Amygdala (tissue), 56 donors: ENCODE data around the gene BMS1.
A peak's percentile ranks its signal among the peaks of the same experiment; 100 is the strongest.
"Not testable (repeated sequence)": the region's sequence is repeated elsewhere in the genome, so short reads cannot be mapped to it uniquely, and the experiment has no call there.

ENCODE experiments used
- DNase-seq, 56 donors: peaks; one replicate each; lab custom pipeline; 2025; lab: John Stamatoyannopoulos, UW

Gene BMS1, protein sequence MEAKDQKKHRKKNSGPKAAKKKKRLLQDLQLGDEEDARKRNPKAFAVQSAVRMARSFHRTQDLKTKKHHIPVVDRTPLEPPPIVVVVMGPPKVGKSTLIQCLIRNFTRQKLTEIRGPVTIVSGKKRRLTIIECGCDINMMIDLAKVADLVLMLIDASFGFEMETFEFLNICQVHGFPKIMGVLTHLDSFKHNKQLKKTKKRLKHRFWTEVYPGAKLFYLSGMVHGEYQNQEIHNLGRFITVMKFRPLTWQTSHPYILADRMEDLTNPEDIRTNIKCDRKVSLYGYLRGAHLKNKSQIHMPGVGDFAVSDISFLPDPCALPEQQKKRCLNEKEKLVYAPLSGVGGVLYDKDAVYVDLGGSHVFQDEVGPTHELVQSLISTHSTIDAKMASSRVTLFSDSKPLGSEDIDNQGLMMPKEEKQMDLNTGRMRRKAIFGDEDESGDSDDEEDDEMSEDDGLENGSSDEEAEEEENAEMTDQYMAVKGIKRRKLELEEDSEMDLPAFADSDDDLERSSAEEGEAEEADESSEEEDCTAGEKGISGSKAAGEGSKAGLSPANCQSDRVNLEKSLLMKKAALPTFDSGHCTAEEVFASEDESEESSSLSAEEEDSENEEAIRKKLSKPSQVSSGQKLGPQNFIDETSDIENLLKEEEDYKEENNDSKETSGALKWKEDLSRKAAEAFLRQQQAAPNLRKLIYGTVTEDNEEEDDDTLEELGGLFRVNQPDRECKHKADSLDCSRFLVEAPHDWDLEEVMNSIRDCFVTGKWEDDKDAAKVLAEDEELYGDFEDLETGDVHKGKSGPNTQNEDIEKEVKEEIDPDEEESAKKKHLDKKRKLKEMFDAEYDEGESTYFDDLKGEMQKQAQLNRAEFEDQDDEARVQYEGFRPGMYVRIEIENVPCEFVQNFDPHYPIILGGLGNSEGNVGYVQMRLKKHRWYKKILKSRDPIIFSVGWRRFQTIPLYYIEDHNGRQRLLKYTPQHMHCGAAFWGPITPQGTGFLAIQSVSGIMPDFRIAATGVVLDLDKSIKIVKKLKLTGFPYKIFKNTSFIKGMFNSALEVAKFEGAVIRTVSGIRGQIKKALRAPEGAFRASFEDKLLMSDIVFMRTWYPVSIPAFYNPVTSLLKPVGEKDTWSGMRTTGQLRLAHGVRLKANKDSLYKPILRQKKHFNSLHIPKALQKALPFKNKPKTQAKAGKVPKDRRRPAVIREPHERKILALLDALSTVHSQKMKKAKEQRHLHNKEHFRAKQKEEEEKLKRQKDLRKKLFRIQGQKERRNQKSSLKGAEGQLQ

DNA sequence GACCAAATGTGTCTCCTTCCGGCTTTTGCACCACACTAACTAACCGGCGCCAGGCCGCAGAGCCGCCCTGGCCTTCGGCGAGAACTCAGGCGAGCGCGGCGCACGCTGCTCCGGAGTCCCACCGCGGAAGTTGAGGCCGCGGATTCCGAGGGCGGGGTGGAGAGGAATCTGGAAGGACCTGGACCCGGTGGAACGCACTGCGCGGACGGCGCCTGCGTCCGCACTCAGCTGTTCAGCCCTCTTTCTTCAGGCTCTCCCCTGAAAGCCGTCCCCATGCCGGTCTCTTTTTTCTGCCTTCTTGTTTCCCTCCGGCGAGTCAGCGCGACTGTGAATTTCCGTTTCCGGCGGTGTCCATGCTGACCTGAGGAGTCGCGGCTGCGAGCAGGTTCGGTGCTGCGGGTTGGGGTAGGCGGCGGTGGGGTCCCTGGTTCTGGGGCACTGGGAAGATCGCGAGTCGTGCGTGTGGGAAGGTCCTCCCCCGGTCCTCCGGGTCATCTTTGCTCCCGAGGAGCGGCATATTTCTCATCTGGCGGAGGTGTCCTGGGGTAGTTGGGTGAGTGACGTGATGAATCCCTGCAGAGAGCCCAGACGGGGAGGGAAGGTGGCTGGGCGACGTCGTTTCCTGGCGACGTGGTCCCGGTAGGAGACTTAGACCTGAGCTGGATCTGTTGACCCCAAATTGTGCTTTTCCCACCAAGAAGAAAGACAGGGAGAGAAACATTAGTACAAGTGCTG is at the start of gene BMS1:
Gene BMS1, plus strand, starts transcription at position 350 of the 735 bp plus-strand sequence. CDS start 1,600 bp downstream, outside the sequence.
- DNase-seq: peak; percentile 51 to 95 (median 86)

DNA sequence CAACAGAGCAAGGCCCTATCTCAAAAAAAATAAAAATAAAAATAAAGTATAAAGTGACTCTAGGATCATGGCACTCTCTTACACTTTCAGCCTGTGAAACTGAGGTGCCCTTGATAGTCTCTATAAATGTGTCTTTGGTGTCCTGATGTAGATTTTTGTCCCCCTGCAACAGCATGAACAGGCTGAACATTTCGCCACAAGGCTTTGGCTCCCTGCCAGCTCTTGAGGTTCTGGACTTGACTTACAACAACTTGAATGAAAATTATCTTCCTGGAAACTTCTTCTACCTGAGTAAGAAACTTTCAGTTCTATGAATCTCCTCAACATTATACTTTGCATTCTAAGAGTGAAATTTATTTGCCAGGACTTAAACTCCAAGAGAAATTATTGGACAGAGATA is 48.1 kb upstream of the BMS1 start:
- no peak for DNase-seq

DNA sequence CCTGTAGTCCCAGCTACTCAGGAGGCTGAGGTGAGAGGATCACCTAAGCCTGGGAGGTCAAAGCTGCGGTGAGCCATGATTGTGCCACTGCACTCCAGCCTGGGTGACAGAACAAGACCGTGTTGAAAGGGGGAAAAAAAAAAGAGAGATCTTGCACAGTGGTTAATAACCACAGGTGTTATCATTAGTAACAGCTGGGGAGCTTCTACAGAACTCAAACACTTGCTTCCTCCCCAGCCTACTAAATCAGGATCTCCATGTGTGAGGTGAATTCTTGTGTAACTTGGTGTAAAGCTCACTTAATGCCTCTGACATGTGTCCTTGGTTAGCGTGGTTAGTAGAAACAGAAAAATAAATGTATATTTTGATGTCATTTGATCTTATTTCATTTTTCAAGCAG is 43.9 kb upstream of the BMS1 start:
- no peak for DNase-seq

DNA sequence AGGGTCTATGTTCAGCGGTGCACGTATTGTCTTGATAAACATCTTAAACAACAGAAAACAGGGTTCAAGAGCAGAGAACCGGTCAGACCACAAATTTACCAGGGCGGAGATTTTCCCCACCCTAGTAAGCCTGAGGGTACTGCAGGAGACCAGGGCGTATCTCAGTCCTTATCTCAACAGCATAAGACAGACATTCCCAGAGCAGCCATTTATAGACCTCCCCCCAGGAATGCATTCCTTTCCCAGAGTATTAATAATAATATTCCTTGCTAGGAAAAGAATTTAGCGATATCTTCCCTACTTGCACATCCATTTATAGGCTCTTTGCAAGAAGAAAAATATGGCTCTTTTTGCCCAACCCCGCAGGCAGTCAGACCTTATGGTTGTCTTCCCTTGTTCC is 41.1 kb upstream of the BMS1 start:
- DNase-seq: not testable (repeated sequence)

DNA sequence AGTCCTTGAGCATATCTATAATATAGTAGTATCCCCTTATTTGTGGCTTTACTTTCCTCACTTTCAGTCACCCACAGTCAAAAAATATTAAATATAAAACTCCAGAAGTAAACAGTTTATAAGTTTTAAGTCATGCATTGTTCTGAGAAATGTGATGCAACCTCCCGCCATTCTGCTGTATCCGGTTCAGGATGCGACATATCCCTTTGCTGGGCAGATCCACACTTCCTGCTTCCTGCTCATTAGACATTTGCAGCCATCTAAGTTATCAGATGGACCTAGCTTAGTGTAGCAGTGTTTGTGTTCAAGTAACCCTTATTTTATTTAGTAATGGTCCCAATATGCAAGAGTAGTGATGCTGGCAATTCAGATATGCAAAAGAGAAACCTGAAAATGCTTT is 38.9 kb upstream of the BMS1 start:
- no peak for DNase-seq

DNA sequence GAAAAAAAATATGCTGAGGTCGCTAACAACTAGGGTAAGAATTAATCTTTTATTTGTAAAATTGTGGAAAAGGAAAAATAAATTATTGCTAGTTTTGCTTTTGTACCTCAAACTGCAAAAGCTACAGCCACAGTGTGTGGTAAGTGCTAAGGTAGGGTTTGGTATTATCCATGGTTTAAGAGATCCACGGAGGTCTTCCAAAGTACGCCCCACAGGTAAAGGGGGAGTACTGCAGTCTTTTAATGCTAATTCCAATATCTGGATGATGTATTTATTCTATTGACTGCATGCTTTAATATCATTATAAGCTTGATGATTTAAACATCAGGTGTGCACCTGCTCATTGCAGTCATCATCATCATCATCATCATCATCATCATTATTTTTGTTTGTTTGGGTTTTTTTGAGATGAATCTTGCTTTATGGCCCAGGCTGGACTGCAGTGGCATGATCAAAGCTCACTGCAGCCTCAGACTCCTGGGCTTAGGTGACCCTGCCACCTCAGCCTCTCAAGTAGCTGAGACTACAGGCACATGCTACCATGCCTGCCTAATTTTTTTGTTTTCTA is 38.4 kb upstream of the BMS1 start:
- DNase-seq: no peak

DNA sequence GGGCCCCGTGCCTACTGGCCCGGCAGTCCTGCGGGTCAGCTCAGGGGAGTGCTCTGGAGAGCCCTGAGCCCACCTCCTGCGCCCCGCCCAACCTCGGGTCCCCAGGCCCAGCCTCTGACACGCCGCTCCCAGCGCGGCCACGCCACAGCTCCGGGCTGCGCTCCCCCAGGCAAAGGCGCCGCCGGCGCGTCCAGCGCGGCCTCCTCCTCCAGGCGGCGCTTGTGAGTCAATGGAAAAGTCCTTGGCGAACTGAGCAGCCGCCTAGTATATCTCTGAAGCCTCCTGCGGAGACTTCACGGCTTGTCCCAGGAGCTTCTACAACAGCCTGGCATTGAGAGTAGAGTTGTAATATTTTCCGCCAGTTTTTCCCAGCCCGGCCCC is 29.5 kb upstream of the BMS1 start:
- DNase-seq: peak in 35 of 56 donors; percentile 4 to 74 (median 23)

DNA sequence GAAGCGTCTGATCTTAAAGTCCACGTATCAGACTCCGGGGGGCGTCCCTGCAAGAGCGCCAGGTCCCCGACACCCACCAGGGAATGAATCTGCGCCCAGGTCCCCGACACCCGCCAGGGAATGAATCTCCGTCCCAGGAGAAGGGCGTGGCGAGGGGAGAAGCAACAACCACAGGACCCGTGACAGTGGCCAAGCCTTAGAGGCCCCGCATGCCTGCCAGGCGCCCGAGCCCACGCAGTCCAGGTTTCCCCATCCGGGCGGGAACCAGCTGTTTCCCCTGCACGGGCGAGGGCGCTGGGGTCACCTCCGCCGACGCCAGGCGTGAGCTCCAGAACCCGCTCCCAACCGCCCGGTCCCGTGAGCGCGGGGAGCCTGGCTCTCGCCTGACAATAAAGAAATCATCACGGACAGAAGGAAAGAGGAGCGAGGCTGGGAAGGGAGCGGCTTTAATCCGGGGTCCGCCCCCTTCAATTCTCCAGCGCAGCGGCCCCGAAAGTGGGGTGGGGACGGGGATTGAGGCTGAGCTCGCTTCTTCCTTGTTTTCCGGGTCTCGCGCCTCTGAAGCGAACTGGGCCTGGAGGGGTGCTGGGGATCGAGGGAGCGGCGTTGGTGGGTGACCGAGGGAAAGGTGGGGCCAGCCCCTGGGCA is 29.0 kb upstream of the BMS1 start:
- DNase-seq: no peak

DNA sequence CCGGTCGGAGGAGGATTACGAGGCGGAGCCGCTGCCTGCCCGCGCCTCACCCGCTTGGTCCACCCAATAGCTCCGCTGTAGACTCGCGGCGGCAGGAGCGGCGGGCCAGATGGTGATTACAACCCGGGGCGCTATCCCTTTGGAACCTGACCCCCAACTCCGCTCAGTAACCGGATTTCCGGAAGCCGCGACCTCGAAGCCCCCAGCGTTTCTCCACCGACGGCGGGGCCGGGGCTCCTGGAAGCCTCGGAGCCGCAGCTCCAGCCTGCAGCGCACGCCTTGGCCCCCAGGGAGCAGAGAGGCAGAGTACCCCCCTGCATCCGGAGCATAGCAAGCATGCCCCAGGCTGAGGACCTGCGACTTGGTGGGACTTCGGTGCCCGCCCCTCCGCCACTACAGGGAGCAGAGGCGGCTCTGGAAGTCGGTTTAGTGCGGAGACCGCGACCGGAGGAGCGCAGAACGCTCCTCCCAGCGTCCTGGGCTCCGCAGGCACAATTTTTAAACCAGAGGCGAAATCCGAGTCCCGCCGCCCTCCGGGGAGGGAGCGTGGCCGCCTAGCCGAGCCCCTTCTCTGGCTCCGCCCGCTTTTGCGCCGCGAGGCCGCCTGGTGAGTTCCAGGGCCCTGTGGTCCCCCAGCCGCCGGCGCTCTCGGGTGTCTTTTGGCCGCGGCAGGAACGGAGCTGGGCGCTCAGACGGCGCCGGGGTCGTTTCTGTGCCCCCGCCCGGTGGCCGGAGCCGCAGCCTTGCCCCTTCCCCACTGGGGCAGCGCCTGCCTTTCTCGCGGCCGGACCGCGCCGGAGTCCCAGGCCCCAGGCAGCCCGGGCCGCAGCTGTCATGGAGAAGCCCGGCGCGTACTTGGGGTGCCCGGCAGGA is 28.2 kb upstream of the BMS1 start:
- no peak for DNase-seq

DNA sequence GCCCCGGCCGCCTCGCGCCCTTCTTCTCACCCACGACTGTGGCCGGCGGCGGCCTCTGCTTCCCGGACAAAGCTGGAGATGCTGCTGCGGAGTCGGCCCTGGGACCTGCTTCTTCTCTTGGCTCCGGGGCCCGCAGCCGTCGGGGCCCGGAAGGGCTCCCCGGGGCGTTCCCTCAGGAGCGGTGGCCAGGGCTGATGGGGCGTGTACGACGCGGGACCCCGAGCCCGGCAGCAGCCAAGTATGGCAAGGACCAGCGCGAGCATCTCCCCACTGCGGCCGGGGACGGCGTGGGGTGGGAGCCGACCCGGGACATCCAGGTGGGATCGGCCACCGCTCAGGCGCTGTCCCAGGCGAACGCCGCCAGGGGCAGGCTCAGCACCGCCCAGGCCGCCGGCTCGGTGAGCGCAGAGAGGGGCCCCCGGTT is 27.6 kb upstream of the BMS1 start:
- no peak for DNase-seq

DNA sequence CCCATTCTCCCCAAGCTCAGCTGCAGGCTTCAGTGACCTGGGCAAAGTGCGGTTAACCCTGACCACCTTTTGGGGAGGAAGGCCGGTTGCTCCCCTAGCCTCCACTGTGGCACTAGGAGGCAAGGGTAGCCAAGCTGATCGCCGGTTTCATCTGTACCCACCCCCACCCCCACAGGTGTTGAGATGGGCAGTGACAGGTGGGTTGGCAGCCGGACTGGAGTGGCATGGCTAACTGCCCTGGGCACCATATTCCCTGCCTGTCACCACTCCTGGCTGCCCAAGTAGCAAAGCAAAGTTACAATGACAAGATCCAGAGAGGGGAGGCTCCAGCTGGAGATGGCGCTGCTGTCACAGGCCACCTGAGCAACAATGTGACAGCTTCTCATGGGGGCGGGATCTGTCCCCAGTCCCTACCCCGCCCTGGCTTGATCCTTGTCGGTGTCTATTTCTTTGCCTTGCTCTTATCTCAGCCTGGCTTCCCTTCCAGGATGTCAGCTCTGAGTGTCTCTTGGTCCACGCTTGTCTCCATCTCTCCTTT is 27.0 kb upstream of the BMS1 start:
- no peak for DNase-seq

DNA sequence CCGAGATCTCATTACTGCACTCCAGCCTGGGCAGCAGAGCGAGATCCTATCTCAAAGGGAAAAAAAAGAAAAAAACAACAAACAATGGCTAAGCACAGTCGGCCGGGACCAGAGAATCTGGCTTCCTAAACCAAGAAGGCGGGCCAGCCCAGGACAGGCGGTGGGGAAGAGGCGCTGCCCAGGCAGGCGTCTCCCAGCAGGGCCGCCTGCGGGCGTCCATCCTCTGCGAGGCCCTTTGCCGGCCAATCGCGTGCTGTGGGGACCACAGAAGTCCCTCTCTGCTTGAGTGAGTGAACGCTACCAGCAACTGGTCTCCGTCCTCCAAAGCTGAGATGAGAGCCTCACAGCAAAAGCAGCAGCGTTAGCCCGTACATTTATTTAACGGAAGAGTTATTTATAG is 14.7 kb upstream of the BMS1 start:
- DNase-seq: no peak

DNA sequence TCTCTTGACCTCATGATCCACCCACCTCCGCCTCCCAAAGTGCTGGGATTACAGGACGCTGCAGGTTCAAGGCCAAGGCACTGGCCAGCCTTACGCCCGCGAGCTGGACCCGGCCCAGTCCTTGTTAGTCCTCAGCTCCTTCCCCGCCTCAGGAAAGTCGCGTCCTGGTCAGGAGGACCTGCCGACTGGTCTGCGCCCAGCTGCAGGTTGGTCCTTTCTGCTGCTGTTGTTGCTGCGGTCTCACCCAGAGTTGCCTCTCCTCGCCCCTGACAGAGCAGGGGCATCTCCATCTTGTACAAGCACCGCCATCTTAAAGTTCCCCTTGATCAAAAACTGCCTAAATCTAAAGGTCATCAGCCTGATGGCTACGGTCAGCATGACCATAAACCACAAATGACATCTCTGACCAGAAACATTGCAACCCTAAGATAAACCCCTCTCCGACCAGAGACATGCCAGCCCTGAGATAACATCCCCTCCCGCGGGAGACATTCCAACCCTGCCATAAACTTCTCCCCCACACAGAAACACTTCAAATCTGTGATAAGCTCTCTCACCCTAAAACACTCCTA is 13.9 kb upstream of the BMS1 start:
- DNase-seq: no peak

DNA sequence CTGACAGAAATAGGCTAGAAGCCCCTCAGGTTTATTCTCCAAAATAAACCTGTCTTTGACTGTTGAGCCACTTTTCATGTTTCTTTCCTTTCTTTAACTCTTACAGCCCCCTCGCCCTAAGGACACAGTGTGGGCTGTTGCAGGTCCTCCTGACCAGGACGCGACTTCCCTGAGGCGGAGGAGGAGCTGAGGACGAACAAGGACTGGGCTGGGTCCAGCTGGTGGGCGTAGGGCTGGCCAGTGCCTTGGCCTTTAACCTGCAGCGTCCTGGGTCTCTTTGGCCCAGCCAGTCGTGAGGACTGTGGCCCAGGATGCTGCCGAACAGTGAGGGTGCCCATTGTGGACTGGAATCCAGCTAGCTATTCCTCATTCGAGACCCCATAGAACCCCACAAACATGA is 13.4 kb upstream of the BMS1 start:
- DNase-seq: no peak

DNA sequence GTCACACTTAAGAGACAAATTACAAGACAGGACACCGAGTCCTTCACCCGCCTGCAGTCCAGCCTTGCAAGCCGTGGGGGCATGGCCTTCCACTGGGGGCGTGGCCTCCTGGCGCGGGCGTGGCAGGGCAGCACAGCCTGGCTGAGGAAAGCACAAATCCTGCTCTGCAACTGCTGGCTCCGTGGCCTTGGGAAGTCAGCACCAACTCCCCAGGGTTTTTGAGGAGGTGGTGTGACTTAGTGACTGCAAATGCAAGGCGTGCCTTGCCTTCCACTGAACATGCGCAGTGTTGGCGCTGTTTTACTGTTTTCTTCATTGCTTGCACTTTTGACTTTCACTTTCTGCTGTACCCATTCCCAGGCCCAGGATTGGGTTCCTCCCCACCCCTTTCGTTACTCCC is 12.9 kb upstream of the BMS1 start:
- no peak for DNase-seq

DNA sequence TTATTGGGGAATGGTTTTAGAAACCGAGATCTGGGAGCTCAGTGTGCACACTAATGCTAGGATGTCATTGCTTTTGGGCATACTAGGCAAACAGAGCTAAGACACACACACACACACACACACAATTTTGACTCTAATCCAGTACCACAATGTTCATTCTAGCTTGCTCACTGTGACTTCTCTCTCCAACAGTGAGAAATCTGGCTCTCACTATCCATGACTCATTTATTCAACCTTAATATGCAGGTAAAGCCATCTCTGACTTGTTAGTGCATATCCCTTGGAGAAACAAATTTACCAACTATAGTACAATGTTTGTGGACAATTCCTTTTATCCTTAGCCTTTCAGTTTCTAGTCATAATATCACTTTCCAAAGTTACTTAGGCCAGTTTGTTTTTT is 5.9 kb upstream of the BMS1 start:
- no peak for DNase-seq

DNA sequence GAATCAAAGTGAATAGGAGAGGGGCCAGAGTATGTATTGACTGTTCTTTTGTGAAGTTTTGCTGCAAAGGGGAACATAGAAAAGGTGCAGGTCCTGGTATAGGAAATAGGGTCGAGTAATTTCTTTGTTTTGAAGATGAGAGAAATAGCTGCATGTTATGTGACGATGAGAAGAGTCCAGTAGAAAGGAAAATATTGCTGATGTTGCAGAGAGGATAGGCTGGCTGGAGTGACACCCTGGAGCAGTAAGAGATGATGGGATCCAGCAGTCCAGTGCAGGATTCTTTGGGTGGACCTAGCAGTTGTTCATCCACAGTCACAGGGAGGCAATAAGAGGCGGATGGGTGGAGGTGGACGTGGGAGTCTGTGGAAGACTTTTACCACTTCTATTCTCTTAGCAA is 2.1 kb upstream of the BMS1 start:
- no peak for DNase-seq
